ENCODE measurements around the gene GNAI1. TPM values are rescaled to one million over a fixed set of nuclear protein-coding genes. Genes with fewer than 3 reads are reported as not detected.

Gene GNAI1
- total and polyA plus RNA-seq, 10 of the 15 experiments (the other 5 are each of a cell fraction or from before 2014, with no cell fraction given): not detected

GRCh38 chr7:80089366-80089765, 45.3 kb upstream of the GNAI1 start:
- TF ChIP-seq, protein P1, sequence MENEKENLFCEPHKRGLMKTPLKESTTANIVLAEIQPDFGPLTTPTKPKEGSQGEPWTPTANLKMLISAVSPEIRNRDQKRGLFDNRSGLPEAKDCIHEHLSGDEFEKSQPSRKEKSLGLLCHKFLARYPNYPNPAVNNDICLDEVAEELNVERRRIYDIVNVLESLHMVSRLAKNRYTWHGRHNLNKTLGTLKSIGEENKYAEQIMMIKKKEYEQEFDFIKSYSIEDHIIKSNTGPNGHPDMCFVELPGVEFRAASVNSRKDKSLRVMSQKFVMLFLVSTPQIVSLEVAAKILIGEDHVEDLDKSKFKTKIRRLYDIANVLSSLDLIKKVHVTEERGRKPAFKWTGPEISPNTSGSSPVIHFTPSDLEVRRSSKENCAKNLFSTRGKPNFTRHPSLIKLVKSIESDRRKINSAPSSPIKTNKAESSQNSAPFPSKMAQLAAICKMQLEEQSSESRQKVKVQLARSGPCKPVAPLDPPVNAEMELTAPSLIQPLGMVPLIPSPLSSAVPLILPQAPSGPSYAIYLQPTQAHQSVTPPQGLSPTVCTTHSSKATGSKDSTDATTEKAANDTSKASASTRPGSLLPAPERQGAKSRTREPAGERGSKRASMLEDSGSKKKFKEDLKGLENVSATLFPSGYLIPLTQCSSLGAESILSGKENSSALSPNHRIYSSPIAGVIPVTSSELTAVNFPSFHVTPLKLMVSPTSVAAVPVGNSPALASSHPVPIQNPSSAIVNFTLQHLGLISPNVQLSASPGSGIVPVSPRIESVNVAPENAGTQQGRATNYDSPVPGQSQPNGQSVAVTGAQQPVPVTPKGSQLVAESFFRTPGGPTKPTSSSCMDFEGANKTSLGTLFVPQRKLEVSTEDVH (IDR thresholded peaks at IDR 0.05; ENCODE audit: low read depth, partially characterized antibody): no peak
- no peak for TF ChIP-seq SIX5 (IDR thresholded peaks at IDR 0.05; ENCODE audit: low read depth, low read length, severe bottlenecking)
- no peak for TF ChIP-seq SREBF1 (IDR thresholded peaks at IDR 0.05; ENCODE audit: low read length)
- TF ChIP-seq FOXK2 (IDR thresholded peaks at IDR 0.05): no peak
- TF ChIP-seq, protein P2, sequence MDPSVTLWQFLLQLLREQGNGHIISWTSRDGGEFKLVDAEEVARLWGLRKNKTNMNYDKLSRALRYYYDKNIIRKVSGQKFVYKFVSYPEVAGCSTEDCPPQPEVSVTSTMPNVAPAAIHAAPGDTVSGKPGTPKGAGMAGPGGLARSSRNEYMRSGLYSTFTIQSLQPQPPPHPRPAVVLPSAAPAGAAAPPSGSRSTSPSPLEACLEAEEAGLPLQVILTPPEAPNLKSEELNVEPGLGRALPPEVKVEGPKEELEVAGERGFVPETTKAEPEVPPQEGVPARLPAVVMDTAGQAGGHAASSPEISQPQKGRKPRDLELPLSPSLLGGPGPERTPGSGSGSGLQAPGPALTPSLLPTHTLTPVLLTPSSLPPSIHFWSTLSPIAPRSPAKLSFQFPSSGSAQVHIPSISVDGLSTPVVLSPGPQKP (IDR thresholded peaks at IDR 0.05; ENCODE audit: low read depth, low read length): no peak
- Histone ChIP-seq H3K4me1 (ENCODE audit: control insufficient read depth, insufficient read depth, low read length) (no peaks in the 10 kb centered on the region), H3K27ac (ENCODE audit: control insufficient read depth, insufficient read depth) (no peak overlapping the region), H3K9me3 (replicated peaks; ENCODE audit: control insufficient read depth, insufficient read depth, low read length) (no peaks in the 10 kb centered on the region), H4K20me1 (ENCODE audit: control insufficient read depth, insufficient read depth) (no peaks in the 10 kb centered on the region), H3K4me3 (no peak overlapping the region), H3K36me3 (ENCODE audit: control insufficient read depth in 2 of 2, insufficient read depth in 2 of 2, low read length in 1 of 2) (no peaks in the 10 kb centered on the region), H2AFZ (ENCODE audit: control insufficient read depth, low read depth, low read length) (no peak overlapping the region), H3K4me2 (ENCODE audit: control insufficient read depth, insufficient read depth) (no peak overlapping the region), H3K27me3 (replicated peaks in 1 of 2; ENCODE audit: control insufficient read depth in 2 of 2, insufficient read depth in 2 of 2, low read length in 1 of 2) (no peaks in the 10 kb centered on the region), H3K9ac (ENCODE audit: control insufficient read depth, insufficient read depth, low read length) (no peak overlapping the region), H3K79me2 (ENCODE audit: control insufficient read depth, insufficient read depth, low read length) (no peaks in the 10 kb centered on the region)
- no peak for ATAC-seq
- no peak for DNase-seq (ENCODE audit: low read depth, low spot score)
- no TSS peak for BruUV-seq (replicated peaks)
- RAD21 ChIA-PET (ENCODE audit: unreplicated experiment): no interaction called here
- intact Hi-C loops (cut with micrococcal nuclease; ENCODE audit: unreplicated experiment) (no loop called here), in situ Hi-C loops (cut with MboI) (no loop called here)
- CTCF ChIA-PET: interaction anchor here (1.8 kb wide), 1 partner anchor 8 kb away, joined by 5 read pairs; no protein-coding TSS in a partner anchor
- FAIRE-seq: no peak
- POLR2A ChIA-PET: no interaction called here
- SMC1A ChIA-PET (ENCODE audit: uncharacterized antibody, unreplicated experiment): interaction anchor here (2.0 kb wide), 1 partner anchor 28 kb away, joined by 5 read pairs; no protein-coding TSS in a partner anchor
- WGBS (ENCODE audit: insufficient coverage, insufficient replicate concordance, low lambda C conversion rate, missing lambda C conversion rate): 0% methylated on average over 1 of the region's 1 CpG

Data from GM12878 (cell line).